Activated naive CD4-positive, alpha-beta T cell treated with anti-CD3 and anti-CD28 coated beads, Interleukin-2, amount 50 U/mL, for 72 hours (primary cell): ENCODE data around the gene CA5A. TPM values are rescaled to one million over a fixed set of nuclear protein-coding genes. Genes with fewer than 3 reads are reported as not detected.

Experiments
- ATAC-seq, 2 donors: fragments of 150-1000 bp; cut with Tn5 transposase; 2 replicates each; pipeline ENCODE4 v1.10.0; 2021; ENCODE audit warnings: mild to moderate bottlenecking in 2 of 2, moderate library complexity in 2 of 2
- DNase-seq, 2 donors: peaks; one replicate each; pipeline ENCODE4 v3.0.0; 2021 to 2022; ENCODE audit warnings: low spot score in 2 of 2
- H3K27ac Mint-ChIP-seq, 2 donors: one replicate each; pipeline ENCODE4 v1.8.0; 2022; ENCODE audit warnings: mild to moderate bottlenecking in 2 of 2, mixed read lengths in 2 of 2
- H3K36me3 Mint-ChIP-seq, 2 donors: one replicate each; pipeline ENCODE4 v1.8.0; 2022; ENCODE audit warnings: mixed read lengths in 2 of 2
- H3K9me3 Mint-ChIP-seq, 2 donors: one replicate each; pipeline ENCODE4 v1.8.0; 2022; ENCODE audit warnings: mixed read lengths in 2 of 2
- total RNA-seq, 2 donors: library from RNA; stranded (reverse); gene quantifications; one replicate each; pipeline ENCODE4 v1.2.3, GENCODE V29; 2022

CA5A gene
- total RNA-seq, 2 donors from 2014 or later = not detected

DNA sequence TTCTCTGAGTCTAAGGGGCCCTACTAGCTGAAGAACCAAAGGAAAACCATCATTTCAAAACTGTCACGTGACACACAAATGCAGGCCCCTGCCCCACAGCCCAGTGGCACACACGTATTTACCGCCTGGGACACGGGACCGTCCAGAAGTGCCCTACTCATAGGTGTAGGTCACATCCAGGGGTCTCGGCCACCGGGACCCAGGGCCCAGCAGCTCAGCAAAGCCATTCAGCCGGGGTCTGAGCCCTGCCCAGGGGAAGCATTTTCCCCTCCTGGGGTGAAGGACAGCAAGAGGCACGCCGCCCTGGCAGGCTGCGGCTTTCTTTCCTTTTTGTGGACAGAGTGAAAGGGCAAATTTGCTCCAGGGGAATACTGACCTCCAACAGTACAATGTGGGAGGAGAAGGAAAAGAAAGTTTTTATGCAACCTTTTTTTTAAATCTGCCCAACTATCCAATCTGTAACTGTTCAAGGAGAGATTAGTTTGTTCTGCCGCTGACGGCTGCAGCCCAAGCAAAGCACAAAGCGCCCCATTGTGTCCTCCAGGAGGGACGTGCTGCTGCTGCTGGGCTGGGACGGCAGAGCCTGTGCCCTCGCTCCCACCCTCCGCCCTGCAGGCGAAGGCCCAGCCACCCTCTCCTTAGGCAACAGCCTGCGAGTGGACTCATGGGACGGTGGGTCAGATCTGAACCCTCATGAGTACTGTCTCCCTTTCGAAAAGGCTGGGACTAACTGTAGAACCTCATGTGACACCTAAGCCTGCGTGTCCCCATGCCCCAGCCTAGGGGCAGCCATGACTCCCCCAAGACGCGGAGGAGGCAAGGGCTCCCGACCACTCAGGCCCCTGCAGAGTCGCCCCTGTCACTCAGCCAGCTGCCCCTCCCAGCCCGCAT is 88.3 kb downstream of the CA5A start:
- peaks cover 11 to 24% of the 10 kb centered on the region in 2 donors for H3K36me3 Mint-ChIP-seq
- no peak for ATAC-seq
- H3K9me3 Mint-ChIP-seq = no peaks in the 10 kb centered on the region
- peak overlapping the region; percentile 44 to 51 for H3K27ac Mint-ChIP-seq
- no peak for DNase-seq

DNA sequence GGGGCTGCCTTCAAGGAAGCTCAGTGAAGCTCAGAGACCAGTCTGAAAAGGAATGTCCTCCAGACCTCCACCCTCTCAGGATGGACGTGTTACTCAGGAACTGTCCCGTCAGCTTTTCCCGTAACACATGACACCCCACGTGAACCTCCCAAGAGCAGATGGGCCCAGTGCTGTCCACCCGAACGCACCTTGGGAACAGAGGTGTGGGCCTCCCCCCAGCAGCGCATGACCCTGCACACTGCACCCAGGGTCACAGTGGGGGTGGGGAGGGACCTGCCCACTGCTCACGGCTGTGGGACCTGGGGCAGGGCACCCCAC is 88.9 kb downstream of the CA5A start:
- Mint-ChIP-seq H3K36me3 (peaks cover 10 to 21% of the 10 kb centered on the region in 2 donors), H3K9me3 (no peaks in the 10 kb centered on the region), H3K27ac (peak overlapping the region in 1 of 2 donors; percentile 51)
- DNase-seq (no peak), ATAC-seq (no peak)

DNA sequence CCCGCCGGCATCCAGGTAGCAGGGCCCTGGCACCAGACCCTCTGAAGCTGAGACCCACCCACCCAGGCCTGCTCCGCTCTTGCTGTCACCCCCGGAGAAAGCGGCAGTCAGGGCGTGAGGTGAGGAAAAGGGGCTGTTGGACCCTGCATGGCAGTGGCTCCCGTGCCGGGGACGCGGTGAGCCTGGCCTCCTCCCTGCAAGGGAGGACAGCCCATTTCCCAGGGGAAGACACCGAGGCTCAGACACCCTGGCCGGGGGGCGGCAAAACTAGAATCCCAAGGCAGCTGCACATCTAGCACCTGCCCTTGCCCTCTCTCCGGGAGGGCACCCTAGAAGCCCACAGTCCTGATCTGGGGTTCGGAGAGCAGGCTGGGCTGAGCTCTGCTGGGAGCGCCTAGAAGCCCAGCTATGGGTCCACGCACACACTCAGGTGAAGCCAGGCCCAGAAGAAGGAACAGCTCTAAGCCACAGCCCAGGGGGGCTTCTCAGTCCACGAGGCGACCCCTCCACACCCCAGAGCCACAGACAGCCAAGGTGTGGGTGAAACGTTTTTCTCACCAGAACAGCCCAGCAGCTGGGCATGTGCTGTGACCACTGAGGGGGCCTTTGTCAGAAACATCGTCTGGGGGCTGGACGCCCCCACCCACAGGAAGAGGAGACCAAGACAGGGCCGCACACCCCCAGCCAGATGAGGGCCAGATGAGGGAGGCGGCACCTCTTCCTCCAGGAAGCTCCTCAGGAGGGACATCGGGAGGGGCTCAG is 89.4 kb downstream of the CA5A start:
- DNase-seq = no peak
- ATAC-seq = no peak
- H3K36me3 Mint-ChIP-seq = peaks cover 11 to 21% of the 10 kb centered on the region in 2 donors
- H3K9me3 Mint-ChIP-seq = no peaks in the 10 kb centered on the region
- H3K27ac Mint-ChIP-seq = peak overlapping the region in 1 of 2 donors; percentile 51

DNA sequence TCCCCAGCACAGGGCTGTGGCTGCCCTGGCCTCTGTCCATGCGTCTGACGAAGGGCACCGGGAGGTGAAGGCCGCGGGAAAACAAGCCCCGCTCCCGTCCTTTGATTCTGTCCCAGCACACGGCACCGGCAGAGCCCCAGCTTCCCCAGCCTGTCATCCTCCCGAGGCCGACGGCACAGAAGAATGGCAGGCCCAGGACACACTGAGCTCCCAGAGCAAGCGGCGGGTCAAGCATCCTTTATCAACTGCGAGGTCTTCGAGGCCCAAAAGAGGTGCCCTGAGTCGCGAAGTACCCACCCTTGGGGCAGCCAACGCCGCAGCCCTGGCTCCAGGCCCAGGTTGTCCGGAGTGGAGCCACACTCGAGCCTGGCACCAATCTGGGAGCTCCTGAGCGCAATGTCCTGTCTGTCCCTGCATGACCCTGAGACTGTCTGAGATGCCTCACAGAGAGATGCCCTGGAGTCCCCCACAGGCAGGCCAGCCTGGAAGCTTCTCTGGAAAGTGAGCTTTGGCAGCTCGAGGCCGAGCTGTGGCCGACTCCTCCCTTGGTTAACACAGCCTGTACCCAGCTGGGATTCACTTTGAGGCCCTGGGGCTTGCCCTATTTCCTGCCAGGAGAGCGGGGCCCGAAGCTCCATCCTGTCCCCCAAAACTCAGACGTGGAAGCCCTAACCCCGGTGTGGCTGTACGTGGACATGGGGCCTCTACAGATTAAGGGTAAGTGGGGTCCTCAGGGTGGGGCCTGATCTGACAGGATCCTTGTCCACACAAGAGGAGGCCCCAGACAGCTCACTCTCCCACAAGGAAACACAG is 90.3 kb downstream of the CA5A start:
- peak overlapping the region in 1 of 2 donors; percentile 37 for H3K27ac Mint-ChIP-seq
- H3K36me3 Mint-ChIP-seq = peaks cover 11 to 19% of the 10 kb centered on the region in 2 donors

DNA sequence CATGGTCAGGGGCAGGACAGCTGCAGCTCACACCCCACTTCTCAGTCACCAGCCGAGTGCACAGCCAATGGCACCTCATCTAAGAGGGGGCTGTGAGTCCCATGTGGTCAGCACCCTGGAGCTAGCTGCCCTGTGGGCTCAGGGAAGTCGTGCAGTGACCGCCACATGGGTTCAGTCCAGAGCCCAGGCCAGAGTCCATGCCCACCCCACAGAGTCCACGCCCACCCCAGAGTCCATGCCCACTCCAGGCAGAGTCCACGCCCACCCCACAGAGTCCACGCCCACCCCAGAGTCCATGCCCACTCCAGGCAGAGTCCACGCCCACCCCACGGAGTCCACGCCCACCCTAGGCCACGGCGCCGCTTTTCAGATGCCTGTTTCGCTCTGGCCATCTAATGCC is 91.1 kb downstream of the CA5A start:
- H3K27ac Mint-ChIP-seq = no peak overlapping the region
- H3K36me3 Mint-ChIP-seq = peaks cover 11 to 14% of the 10 kb centered on the region in 2 donors
- H3K9me3 Mint-ChIP-seq = no peaks in the 10 kb centered on the region
- ATAC-seq (peak in 1 of 2 donors; percentile 6), DNase-seq (no peak)

More for the DNA sequence above, 90.3 kb downstream of the CA5A start:
- no peaks in the 10 kb centered on the region for H3K9me3 Mint-ChIP-seq
- ATAC-seq (no peak), DNase-seq (no peak)

GRCh38 chr16:87844809-87845208 is 91.5 kb downstream of the CA5A start:
- DNase-seq (no peak), ATAC-seq (no peak)
- peaks cover 10 to 11% of the 10 kb centered on the region in 2 donors for H3K36me3 Mint-ChIP-seq
- H3K9me3 Mint-ChIP-seq = no peaks in the 10 kb centered on the region
- peak overlapping the region in 1 of 2 donors; percentile 72 for H3K27ac Mint-ChIP-seq

DNA sequence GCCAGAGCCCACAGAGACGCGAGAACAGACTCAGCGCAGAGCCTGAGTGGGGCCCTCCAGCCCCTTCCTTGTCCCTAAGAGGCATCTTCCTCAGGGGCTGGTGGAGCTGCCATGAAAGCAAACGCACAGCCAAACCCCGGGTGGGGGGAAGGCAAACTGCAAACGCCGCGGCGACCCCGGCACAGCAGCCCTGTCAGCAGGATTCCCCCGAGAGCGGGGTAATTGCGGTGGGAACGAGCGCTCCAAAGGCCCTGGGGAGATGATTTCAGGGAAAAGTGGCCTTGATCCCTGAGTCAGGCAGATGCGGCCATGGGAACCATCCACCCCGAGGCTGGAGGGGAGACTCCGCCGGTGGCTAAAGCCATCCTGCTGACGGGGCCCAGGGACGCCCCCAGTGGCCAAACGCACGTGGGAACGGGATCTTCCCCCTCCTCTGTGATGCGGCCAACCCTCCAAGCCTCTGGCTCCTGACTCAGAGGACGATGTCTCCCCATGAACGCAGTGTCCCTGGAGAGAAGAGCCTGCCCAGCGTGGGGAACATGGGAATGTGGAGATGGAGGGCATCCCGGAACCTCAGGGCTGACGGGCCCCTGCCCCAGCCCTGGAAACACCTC is 92.1 kb downstream of the CA5A start:
- no peak for DNase-seq
- Mint-ChIP-seq H3K9me3 (no peaks in the 10 kb centered on the region), H3K36me3 (peaks cover 10 to 11% of the 10 kb centered on the region in 2 donors), H3K27ac (peak overlapping the region in 1 of 2 donors; percentile 89)
- ATAC-seq = no peak

DNA sequence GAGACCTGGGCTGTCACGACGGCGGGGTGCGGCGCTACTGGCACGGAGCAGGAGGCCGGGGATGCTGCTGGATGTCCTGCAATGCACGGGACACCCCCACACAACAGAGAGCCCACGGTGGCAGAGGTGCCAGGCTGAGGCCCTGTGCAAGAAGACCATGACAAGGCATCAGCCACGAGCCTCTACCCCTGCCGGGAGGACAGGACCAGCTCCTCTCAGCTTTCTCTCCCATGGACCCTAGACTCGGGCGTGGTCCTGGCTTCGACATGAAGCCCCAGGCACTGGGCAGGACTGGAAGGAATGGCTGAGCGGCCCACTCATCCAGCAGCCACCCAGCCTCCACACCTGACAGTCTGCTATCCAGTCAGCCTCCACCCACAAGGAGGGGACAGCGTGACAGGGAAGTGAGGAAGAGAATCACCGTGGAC is 92.6 kb downstream of the CA5A start:
- Mint-ChIP-seq H3K36me3 (peaks cover 6% of the 10 kb centered on the region in 2 donors), H3K9me3 (no peaks in the 10 kb centered on the region), H3K27ac (peak overlapping the region; percentile 42 to 89)
- DNase-seq = no peak
- no peak for ATAC-seq

DNA sequence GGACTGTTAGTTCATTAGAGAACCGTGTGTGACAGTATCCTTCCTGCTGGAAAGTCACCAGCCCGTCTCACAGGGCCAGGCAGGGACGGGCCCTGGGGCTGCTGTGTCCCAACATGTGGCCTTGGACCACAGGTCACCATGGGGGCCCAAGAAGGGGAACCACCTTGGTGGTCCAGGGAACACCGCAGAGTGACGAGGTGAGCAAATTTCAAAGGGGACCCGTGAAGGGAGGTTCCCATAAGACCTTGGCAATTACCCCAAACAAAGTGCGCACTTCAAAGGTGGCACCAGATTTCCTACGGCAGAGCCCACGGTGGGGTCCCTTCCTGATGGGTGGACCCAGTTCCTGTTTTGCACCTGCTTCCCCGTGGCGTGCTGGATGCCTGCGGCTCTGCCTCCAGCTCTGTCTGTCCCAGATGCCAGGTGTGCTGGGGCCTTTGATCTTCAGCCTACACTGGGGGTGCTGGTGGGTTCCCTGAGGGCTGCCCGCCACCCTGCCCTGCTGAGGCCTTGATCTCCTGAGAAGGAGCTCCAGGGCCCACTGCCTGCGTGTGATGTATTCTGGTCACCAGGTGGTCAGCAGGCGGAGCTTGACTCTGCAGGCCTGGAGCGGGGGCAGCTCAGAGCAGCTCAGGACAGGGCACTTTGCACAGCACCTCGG is 94.0 kb downstream of the CA5A start:
- peak in 1 of 2 donors; percentile 74 for ATAC-seq
- Mint-ChIP-seq H3K27ac (peak overlapping the region; percentile 62 to 89), H3K9me3 (no peaks in the 10 kb centered on the region), H3K36me3 (peaks cover 5 to 8% of the 10 kb centered on the region in 2 donors)
- peak in 1 of 2 donors; percentile 65 for DNase-seq

- H3K9me3 Mint-ChIP-seq = no peaks in the 10 kb centered on the region
- no peak for ATAC-seq
- peak overlapping the region in 1 of 2 donors; percentile 62 for H3K27ac Mint-ChIP-seq
- H3K36me3 Mint-ChIP-seq = peaks cover 5 to 13% of the 10 kb centered on the region in 2 donors
- no peak for DNase-seq
Measured at GRCh38 chr16:87841340-87842208, 94.8 kb downstream of the CA5A start.

DNA sequence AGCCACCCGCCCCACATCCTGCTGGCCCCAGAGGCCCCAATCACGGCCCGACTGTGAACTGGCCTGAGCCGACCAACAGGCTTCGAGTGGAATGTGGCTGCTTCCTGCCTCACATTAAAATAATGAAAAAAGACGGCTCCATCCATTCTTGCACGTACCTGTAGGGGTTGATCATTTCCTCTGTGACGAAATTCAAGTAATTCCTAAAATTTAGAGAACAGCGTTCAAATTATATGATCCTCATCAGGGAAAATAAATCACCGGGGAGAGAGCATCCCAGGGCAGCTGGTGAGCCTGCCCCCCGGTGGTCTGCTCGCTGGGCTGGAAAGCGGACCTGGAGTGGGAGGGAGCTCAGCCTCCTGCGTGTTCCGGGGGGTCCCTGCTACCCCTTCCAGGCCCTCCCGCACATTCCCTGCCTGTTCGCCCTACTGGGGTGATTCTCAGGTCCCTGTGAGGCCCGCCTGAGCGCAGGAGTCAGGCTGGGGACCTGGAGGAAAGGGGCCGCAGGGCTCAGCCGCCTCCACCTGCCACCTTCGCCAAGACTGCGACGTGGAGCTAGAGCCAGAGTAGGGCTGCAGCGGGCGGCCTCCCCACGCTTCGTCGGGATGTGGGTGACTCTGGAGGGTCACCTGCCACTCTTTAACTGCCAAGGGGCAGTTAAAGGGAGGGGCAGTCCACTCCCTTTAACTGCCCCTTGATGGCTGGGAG is 95.9 kb downstream of the CA5A start:
- peaks cover 11 to 17% of the 10 kb centered on the region in 2 donors for H3K36me3 Mint-ChIP-seq
- no peak for ATAC-seq
- no peak overlapping the region for H3K27ac Mint-ChIP-seq

DNA sequence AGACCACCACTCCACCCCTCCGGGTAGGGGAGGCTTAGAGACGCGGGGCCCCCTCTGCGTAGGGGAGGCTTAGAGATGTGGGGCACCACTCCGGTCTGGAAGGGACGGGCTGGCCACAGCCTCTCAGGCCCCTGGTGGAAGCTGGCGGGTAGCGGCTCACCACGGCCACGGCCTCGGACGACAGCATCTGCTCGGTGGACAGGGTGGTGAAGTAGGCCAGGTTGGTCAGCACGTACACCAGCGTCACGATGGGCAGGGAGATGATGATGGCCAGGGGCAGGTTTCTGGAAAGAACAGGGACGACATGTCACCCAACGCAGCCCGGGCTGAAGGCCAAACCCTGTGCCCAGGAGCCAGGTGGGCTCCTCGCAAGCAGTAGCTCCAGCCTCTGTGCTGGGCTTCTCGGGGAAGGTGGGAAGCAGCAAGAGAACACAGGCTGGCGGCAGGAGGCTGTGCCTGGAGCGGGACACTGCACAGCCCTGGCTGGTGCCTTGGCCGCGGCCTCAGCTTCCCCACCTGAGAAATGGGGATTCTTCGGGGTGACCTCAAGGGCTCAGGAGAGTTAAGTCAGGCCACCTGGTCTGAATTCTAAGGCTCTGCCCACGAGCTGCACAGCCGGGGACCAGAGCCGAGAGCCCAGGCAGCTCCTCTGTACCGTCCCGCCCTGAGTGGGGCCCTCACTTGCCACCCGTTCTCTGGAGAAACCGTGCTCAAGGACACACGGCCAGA is 96.6 kb downstream of the CA5A start:
- peaks cover 11 to 17% of the 10 kb centered on the region in 2 donors for H3K36me3 Mint-ChIP-seq
- no peak for DNase-seq

More for the DNA sequence above, 95.9 kb downstream of the CA5A start:
- no peak for DNase-seq
- H3K9me3 Mint-ChIP-seq = no peaks in the 10 kb centered on the region

GRCh38 chr16:87838643-87839541 is 97.4 kb downstream of the CA5A start:
- peak overlapping the region in 1 of 2 donors; percentile 77 for H3K27ac Mint-ChIP-seq
- ATAC-seq (peak in 1 of 2 donors; percentile 3), DNase-seq (no peak)
- peaks cover 11 to 21% of the 10 kb centered on the region in 2 donors for H3K36me3 Mint-ChIP-seq
- H3K9me3 Mint-ChIP-seq = no peaks in the 10 kb centered on the region

More for the DNA sequence above, 96.6 kb downstream of the CA5A start:
- ATAC-seq = no peak
- Mint-ChIP-seq H3K9me3 (no peaks in the 10 kb centered on the region), H3K27ac (peak overlapping the region in 1 of 2 donors; percentile 44)
